HepG2 (cell line): ENCODE results near the gene SNX4. TPM values are rescaled to one million over a fixed set of nuclear protein-coding genes. Genes with fewer than 3 reads are reported as not detected.

Source experiments
- E2F2 ChIP-seq: sonication (generic); formaldehyde crosslinking; IDR thresholded peaks from 2 replicates; pipeline ENCODE4 v1.4.0; 2020; ENCODE audit warnings: missing genetic modification reagents, borderline replicate concordance
- HDAC2 ChIP-seq: sonication (generic); formaldehyde crosslinking; IDR thresholded peaks from 2 replicates; pipeline ENCODE4 v1.4.0; 2020; ENCODE audit warnings: missing genetic modification reagents
- KDM2A ChIP-seq: sonication (generic); formaldehyde crosslinking; IDR thresholded peaks from 2 replicates; pipeline ENCODE4 v1.4.0; 2020; ENCODE audit warnings: low read depth, missing genetic modification reagents, borderline replicate concordance
- KDM3A ChIP-seq: IDR thresholded peaks from 2 replicates; pipeline ENCODE4 v1.6.1; 2018; ENCODE audit warnings: low read depth, missing compliant biosample characterization
- MATR3 ChIP-seq: sonication (generic); formaldehyde crosslinking; IDR thresholded peaks from 2 replicates; pipeline ENCODE4 v1.4.0; 2020; ENCODE audit warnings: missing genetic modification reagents
- MAZ ChIP-seq, 2 experiments: sonication (generic) in 1 of 2; formaldehyde crosslinking in 1 of 2; IDR thresholded peaks; 2 replicates each; pipeline versions ENCODE4 v1.5.0 to v1.6.1; 2012 to 2020; ENCODE audit warnings: low read depth in 2 of 2, mild to moderate bottlenecking in 2 of 2, borderline replicate concordance in 1 of 2, improper control_type of control experiment in 1 of 2, low read length in 1 of 2, missing genetic modification reagents in 1 of 2, moderate library complexity in 1 of 2
- MLX ChIP-seq: IDR thresholded peaks from 2 replicates; pipeline ENCODE4 v1.6.1; 2016
- SNAI1 ChIP-seq: sonication (generic); formaldehyde crosslinking; IDR thresholded peaks from 2 replicates; pipeline ENCODE4 v1.5.0; 2020; ENCODE audit warnings: mild to moderate bottlenecking, missing genetic modification reagents, borderline replicate concordance
- SNRNP70 ChIP-seq: fragments of 200-400 bp; formaldehyde crosslinking; IDR thresholded peaks from 2 replicates; pipeline ENCODE4 v1.6.1; 2017; ENCODE audit warnings: mild to moderate bottlenecking, low read depth, low read length, moderate library complexity
- U2AF1 ChIP-seq: fragments of 200-400 bp; formaldehyde crosslinking; optimal IDR thresholded peaks from 2 replicates; pipeline ENCODE3; 2017; ENCODE audit warnings: mild to moderate bottlenecking, low read depth, low read length
- ZNF263 ChIP-seq: sonication (generic); formaldehyde crosslinking; IDR thresholded peaks from 2 replicates; pipeline ENCODE4 v1.4.0; 2020; ENCODE audit warnings: missing genetic modification reagents
- ZNF34 ChIP-seq: sonication (generic); formaldehyde crosslinking; IDR thresholded peaks from 2 replicates; pipeline ENCODE4 v1.4.0; 2020; ENCODE audit warnings: mild to moderate bottlenecking, missing genetic modification reagents, borderline replicate concordance
- ZNF570 ChIP-seq: sonication (generic); formaldehyde crosslinking; IDR thresholded peaks from 2 replicates; pipeline ENCODE4 v1.4.0; 2020; ENCODE audit warnings: mild to moderate bottlenecking, missing genetic modification reagents, borderline replicate concordance
- ZNF580 ChIP-seq: IDR thresholded peaks from 2 replicates; pipeline ENCODE4 v1.6.1; 2016; ENCODE audit warnings: low read depth, borderline replicate concordance
- ZNF646 ChIP-seq: sonication (generic); formaldehyde crosslinking; IDR thresholded peaks from 2 replicates; pipeline ENCODE4 v1.9.0; 2021; ENCODE audit warnings: mild to moderate bottlenecking, missing genetic modification reagents
- polyA plus RNA-seq, 8 experiments: library from polyadenylated mRNA; depleted of rRNA in 3 of 8; stranded (reverse) in 7 of 8; unstranded in 1 of 8; fragments of >200 nt; fragmentation: Illumina TruSeq in 4 of 8; extraction: Trizol in 4 of 8; gene quantifications; 2 replicates each; pipeline versions ENCODE4 v1.2.1 to v1.2.3, GENCODE V29; 2011 to 2016; ENCODE audit warnings: low read depth in 4 of 8, missing spikeins in 1 of 8, mixed read lengths in 1 of 8; ENCODE audit not compliant: insufficient read depth in 1 of 8
- total RNA-seq, 5 experiments: library from RNA; depleted of rRNA; stranded (reverse); fragments of >200 nt; fragmentation: Illumina TruSeq; extraction: Trizol; gene quantifications; 2 replicates each; pipeline ENCODE4 v1.2.3, GENCODE V29; 2016; ENCODE audit warnings: low read depth in 1 of 5
- TF ChIP-seq, protein P1 (sequence below): sonication (generic); formaldehyde crosslinking; IDR thresholded peaks from 2 replicates; pipeline ENCODE4 v1.8.1; 2023; ENCODE audit warnings: missing genetic modification reagents, inconsistent platforms, borderline replicate concordance
- TF ChIP-seq, protein P2 (sequence below): sonication (generic); formaldehyde crosslinking; IDR thresholded peaks from 2 replicates; pipeline ENCODE4 v1.5.0; 2020; ENCODE audit warnings: missing genetic modification reagents

Gene SNX4
- total and polyA plus RNA-seq, 2 of the 13 experiments (the other 11 are each of a cell fraction or from before 2014, with no cell fraction given): 18.1 to 73.6 TPM

GRCh38 chr3:125437631-125438435 lies 82.2 kb downstream of the SNX4 start (continued):
- TF ChIP-seq HDAC2 (CRISPR knock-in tag): no peak
- no peak for TF ChIP-seq SNRNP70
- TF ChIP-seq ZNF570 (CRISPR knock-in tag): no peak
- TF ChIP-seq, protein P1, sequence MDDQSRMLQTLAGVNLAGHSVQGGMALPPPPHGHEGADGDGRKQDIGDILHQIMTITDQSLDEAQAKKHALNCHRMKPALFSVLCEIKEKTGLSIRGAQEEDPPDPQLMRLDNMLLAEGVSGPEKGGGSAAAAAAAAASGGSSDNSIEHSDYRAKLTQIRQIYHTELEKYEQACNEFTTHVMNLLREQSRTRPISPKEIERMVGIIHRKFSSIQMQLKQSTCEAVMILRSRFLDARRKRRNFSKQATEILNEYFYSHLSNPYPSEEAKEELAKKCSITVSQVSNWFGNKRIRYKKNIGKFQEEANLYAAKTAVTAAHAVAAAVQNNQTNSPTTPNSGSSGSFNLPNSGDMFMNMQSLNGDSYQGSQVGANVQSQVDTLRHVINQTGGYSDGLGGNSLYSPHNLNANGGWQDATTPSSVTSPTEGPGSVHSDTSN (CRISPR knock-in tag): no peak
- TF ChIP-seq MLX (CRISPR knock-in tag): no peak
- no peak for TF ChIP-seq MAZ (IDR thresholded peaks at IDR 0.05; ENCODE audit: borderline replicate concordance, low read depth, low read length)
- no peak for TF ChIP-seq MAZ (CRISPR knock-in tag; IDR thresholded peaks at IDR 0.05; ENCODE audit: low read depth)
- TF ChIP-seq, protein P2, sequence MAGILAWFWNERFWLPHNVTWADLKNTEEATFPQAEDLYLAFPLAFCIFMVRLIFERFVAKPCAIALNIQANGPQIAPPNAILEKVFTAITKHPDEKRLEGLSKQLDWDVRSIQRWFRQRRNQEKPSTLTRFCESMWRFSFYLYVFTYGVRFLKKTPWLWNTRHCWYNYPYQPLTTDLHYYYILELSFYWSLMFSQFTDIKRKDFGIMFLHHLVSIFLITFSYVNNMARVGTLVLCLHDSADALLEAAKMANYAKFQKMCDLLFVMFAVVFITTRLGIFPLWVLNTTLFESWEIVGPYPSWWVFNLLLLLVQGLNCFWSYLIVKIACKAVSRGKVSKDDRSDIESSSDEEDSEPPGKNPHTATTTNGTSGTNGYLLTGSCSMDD (CRISPR knock-in tag): no peak
- no peak for TF ChIP-seq KDM2A (CRISPR knock-in tag)
- no peak for TF ChIP-seq U2AF1
- TF ChIP-seq ZNF646: no peak
- no peak for TF ChIP-seq MATR3 (CRISPR knock-in tag)
- peak; percentile 52; the same call in 1 of the 2 replicates for TF ChIP-seq ZNF580 (CRISPR knock-in tag)
- 0 out of 2 replicates have a peak, but pooled peaks have one; percentile 23 for TF ChIP-seq KDM3A (CRISPR knock-in tag)
- no peak for TF ChIP-seq SNAI1 (CRISPR knock-in tag)
- no peak for TF ChIP-seq E2F2 (CRISPR knock-in tag)
- TF ChIP-seq ZNF34 (CRISPR knock-in tag): no peak
- no peak for TF ChIP-seq ZNF263 (CRISPR knock-in tag)
